CD4-positive, alpha-beta T cell treated with Interleukin-21 for 1 hour (primary cell): ENCODE results near the gene NT5C.

ENCODE experiments used
- DNase-seq: peaks from one replicate; pipeline ENCODE4 v3.0.0-alpha.2; 2020

The NT5C gene

DNA sequence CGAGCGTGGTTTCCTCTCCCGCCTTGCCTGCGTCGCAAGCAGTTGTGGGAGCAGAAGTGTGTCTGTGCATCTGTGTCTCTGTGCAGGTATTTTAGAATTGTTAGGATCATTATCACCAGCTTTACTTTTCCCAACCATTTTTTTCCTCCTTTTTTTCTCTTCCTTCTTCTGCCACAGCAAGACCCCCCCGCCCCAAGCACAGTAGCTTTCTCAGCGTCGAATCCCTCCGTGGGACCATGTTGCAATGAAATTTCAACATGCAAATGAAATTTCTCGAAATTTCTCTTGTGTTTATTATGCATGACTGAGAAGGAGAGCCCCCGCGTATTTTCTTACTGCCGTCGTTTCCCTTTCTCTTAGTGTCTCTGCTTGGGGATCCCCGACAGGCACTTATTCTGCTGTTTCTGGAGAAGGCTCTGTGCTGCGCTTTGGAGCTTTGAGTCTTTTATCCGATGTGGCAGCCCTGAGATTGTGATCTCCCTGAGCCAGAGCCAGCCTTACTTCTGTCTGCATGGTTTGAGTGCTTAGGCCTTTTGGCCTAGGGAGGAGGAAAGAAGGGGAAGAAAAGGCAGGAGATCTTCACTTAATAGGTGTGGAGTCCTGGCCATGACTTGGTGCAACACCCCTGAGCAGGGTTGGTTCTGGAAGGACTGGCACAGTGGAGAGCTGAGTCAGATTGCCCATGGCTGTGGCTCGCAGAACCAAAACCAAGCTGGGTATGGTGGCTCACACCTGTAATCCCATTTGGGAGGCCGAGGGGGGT, 16.8 kb downstream of the NT5C start:
- no peak for DNase-seq

- DNase-seq, result peak; percentile 91
Observed at GRCh38 chr17:75113798-75114551, 17.6 kb downstream of the NT5C start.

GRCh38 chr17:75111777-75112335, 19.7 kb downstream of the NT5C start:
- DNase-seq, result no peak

GRCh38 chr17:75110234-75110937, 21.2 kb downstream of the NT5C start:
- DNase-seq, result no peak

- peak; percentile 92 for DNase-seq
Observed at GRCh38 chr17:75109407-75110233, 21.9 kb downstream of the NT5C start, which contains the start of gene ARMC7. TSS of gene ARMC7 (plus strand) at chr17:75109969. CDS start at chr17:75110289, 320 bp downstream.

- DNase-seq, result no peak
Observed at GRCh38 chr17:75109046-75109406, 22.5 kb downstream of the NT5C start.

GRCh38 chr17:75108193-75108592, 23.3 kb downstream of the NT5C start:
- no peak for DNase-seq

- peak; percentile 29 for DNase-seq
Observed at GRCh38 chr17:75105126-75106080, 26.1 kb downstream of the NT5C start.

DNA sequence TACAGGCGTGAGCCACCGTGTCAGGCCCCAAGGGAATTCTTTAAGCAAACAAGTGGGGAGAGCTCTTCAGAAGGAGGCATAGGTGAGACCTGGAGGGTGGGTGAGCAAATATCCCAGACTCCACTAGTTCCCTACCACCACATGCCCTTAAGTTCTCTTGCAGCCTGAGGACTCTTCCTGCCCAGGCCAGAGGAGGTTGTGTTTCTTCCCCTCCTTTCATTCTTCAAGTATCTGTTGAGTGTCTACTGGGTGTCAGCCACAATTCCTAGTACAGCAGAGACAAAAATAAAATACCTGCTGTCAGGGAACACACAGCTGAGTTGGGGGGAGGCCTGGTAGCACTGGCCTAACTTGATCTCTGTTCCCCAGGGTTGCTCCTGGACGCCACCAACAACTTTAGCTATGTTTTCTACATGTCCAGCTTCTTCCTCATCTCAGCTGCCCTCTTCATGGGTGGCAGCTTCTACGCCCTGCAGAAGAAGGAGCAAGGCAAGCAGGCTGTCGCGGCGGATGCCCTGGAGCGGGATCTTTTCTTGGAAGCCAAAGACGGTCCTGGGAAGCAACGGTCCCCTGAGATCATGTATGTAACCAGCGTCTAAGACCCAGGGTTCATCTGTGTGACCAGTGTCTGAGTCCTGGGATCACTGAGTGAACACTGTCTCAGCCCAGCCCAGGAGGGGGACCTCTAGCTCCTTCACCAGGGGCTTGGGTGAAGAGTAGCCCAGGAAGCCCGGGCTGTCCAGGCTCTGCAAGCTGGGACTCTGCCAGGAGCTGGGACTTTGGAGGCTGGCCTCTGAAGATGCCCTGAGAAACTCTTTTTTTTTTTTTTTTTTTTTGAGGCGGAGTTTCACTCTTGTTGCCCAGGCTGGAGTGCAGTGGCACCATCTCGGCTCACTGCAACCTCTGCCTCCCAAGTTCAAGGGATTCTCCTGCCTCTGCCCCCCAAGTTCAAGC, 27.7 kb downstream of the NT5C start:
- DNase-seq, result no peak

DNA sequence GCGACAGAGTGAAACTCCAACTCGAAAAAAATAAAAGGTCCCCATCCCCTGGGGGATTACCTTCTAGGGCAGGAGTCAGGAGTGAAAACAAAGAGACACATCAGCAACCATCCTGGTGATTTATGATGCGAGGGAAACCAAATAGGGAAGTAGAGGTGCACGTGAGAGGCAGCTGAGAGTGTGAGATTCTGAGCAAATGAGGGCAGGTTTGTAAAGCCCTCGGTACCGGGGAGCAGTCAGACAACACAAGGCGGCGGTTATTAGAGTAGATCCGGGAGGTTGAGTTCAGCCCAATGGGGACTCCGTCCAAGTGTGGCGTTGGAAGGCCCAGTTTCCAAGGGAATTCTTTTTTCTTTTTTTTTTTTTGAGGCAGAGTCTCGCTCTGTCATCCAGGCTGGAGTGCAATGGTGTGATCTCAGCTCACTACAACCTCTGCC, 29.1 kb downstream of the NT5C start:
- DNase-seq, result no peak

GRCh38 chr17:75099881-75100595, 31.5 kb downstream of the NT5C start:
- no peak for DNase-seq

GRCh38 chr17:75098861-75099260, 32.7 kb downstream of the NT5C start:
- DNase-seq, result no peak

GRCh38 chr17:75097865-75098264, 33.7 kb downstream of the NT5C start:
- no peak for DNase-seq

GRCh38 chr17:75096082-75096625, 35.4 kb downstream of the NT5C start:
- DNase-seq, result no peak

- no peak for DNase-seq
Observed at GRCh38 chr17:75094871-75095399, 36.6 kb downstream of the NT5C start.

GRCh38 chr17:75093548-75094158, 37.9 kb downstream of the NT5C start:
- DNase-seq, result no peak

DNA sequence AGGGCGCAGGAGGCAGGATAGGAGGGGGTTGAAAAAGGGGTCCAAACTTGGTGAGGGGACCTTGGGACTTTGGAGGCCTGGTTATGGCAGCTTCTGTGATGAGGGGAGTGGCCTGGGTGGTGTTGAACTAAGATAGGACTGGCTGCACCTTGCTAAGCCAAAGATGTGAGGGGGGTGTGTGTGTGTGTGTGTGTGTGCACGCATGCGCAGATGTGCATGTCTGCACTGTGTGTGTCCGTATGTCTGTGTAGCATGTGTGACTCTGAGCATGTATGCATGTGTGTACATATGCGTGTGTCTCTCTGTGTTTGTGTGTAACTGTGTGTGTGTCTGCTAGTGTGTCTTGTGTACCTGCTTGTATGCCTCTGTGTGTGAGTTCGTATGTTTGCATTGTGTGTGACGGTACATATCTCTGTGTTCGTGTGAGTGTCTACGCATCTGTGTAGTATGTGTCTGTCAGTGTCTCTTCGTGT, 39.7 kb downstream of the NT5C start:
- DNase-seq, result no peak
